NCI-H1105 (cell line): Measurements from ENCODE around the gene HERC3.
A peak's percentile ranks its signal among the peaks of the same experiment; 100 is the strongest.

Experiments
- DNase-seq: peaks from one replicate; lab custom pipeline; 2025; lab: John Stamatoyannopoulos, UW

The HERC3 gene

DNA sequence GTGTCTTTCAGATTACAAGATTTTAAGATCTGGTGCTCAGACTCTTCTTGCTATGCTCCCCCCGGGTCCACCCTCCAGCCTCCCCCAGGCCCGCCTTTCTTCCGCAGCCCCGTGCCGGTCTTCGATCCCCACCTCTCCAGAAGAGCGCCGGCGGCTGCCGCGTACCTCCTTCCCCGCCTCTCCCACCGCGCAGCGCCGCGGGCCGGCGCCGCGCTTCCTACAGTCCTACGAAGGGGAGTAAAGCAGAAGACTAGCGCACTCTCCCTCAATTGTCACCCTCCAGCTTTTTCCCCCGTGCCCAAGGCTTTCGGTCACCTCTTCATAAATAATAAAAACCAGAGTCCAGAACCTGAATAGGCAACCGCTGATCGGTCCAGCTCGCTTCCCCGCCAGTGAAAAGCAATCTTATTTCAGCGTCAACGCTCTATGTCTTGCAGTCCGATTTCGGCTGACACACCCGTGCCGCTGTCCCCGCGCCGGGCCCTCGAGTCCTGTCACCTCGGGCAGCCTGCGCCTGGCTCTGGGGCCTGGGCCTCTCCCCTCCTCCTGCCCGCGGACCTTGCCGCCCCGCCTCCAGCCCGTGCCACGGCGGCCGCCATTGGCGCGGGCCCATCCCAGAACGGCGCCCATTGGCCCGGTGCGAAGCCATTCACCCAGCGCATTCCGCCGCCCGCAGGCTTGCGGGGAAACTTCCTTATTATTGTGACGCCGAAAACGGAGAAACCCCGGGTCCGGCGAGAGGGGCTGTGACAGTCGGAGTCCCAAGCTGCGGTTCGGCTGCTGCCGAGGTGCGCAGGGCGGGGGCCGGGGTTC lies at the start of gene HERC3:
TSS of gene HERC3 (plus strand) at position 694 of the 813 bp plus-strand sequence. CDS start 13,344 bp downstream, outside the sequence.
- DNase-seq = peak; percentile 57

DNA sequence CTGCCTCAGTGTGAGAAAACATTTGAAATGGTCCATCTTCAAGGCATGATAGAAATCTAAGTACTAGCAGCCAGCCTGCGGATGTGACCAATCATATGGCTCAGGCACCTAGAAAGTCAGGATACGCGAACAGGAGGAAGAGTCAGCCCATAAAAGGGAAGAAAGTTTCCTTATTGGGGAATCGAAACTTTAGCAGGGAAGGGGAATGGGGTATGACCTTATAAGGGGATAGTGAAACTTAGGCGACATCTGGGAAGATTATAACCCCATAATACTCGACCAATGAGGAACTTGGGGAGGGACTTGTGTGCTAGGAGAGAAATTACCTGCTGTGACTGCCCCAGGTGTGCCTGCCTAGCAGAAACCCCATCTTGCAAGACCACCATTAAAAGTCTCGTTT lies 42.5 kb upstream of the HERC3 start:
- DNase-seq = no peak

GRCh38 chr4:88567591-88567990 lies 24.7 kb upstream of the HERC3 start:
- no peak for DNase-seq

DNA sequence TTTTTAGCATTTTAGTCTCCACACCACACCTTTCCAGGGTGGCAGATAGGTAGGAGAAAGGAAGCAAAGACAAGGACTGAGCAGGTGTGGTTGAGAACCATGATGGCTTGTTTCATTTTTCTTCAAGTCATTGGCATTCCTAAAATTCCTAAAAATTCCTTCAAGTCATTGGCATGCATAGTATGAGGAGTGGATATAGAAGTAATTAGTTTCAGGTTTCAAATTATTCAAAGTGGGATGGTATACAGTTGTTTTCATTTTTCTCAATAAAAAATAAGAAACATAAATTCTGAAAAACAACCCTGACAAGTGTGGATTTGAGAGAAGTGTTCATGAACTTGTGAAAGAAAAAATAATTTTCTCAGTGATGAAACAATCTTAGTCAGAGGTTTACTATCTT lies 22.3 kb upstream of the HERC3 start:
- DNase-seq = no peak

GRCh38 chr4:88573276-88573980 lies 18.9 kb upstream of the HERC3 start:
- no peak for DNase-seq

DNA sequence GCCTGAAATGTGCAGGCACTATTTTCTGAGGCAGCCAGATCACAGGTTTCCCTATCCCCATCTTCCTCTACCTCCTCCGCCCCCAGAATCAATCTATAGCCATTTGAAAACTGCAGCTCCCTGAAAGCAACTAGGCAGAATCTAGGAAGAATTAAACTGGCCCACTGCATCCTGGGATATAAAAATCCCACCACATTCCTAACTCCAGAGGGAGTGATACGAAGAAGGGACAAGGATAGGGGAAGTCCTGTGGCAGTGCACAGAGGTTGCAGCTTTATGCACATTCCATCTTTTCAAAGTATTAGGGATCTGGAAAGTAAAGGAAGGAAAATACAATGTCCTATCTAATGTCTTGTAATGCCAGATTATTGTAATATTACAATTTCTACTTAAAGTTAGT lies 18.3 kb upstream of the HERC3 start:
- DNase-seq = no peak

DNA sequence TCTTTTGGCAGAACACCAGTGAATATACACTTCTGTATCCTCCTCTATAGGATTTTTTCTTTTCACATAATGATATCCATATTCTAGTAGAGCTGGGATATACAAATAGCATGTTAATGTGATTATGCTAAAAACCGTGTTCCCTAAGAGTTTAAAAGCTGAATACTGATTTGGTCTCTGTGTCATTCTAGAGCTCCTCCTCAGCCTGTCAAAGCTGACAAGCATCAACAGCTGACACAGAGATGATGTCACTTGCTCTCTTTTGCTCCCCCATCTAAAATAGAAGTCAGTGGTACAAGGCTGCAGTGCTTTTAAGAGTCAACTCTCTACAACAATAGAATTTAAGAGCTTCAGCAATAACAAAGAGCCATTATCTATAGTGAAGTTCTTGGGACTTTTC lies 17.1 kb upstream of the HERC3 start:
- DNase-seq = no peak

GRCh38 chr4:88582493-88582892 lies 9.8 kb upstream of the HERC3 start:
- no peak for DNase-seq

DNA sequence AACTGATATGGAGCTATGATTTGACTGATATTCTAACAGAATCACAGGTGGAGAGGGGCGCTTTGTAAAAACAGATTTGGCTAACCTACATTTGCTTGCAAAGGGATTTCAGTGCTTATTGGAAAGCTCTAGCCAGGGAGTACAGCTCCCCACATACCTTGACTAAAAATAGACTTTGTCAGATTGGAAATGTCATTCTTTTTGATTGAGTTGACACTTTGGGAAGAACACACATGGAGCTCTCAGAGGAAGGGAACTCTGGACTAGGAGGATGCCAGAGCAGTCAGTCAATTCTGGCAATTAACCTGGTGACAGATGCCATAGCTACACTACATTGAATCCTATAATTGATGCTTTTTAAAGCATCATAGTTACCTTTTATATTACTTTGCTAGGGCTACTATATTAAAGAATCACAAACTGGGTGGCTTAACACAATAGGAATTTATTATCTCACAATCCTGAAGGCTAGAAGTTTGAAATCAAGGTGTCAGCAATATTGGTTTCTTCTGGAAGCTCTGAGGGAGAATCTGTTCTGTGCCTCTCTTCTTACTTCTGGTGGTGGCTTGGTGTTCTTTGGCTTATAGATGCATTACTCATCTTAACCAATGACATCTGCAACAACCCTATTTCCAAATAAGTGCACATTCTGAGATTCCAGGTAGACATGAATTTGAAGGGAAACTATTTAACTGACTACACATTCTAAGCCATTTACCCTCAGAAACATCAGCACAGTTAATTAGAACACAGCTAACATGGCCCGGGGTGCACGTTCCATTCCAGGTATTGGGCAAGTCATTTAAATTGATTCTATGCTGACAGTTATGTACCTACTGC lies 8.4 kb upstream of the HERC3 start:
- no peak for DNase-seq

DNA sequence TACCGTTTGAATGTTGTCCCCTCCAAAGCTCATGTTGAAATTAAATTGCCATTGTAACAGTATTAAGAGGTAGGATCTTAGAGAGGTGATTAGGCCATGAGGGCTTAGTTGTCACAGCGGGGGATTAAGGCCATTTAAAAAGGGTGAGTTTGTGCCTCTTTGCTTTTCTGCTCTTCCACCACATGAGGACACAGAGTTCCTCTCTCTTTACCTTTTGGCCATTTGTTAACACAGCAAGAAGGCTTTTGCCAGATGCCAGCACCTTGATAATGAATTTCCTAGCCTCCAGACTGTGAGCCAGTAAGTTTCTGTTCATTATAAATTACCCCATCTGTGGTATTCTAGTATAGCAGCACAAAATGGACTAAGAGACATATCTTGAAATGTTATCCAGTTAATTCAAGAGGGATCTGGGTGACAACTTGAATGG lies 7.8 kb upstream of the HERC3 start:
- DNase-seq = no peak

- DNase-seq = no peak
Observed at GRCh38 chr4:88585917-88586316, 6.4 kb upstream of the HERC3 start.

DNA sequence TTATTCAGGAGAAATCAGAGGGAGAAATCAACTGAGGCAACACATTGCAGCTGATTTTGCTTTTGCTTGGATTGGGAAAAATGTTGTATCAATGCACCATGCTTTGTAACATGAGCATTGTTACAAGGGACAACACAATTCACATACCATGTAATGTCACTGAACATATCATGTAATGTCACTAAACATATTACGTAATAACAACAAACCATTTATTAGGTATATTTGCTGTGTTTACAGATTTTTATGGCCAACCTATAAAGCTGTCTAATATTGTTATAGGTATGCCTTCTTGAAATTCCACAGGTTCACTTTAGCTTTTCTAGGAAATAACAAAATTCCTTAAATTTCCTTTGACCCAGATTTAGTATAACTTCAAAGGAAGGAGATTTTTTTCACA lies 5.0 kb upstream of the HERC3 start:
- DNase-seq = no peak

DNA sequence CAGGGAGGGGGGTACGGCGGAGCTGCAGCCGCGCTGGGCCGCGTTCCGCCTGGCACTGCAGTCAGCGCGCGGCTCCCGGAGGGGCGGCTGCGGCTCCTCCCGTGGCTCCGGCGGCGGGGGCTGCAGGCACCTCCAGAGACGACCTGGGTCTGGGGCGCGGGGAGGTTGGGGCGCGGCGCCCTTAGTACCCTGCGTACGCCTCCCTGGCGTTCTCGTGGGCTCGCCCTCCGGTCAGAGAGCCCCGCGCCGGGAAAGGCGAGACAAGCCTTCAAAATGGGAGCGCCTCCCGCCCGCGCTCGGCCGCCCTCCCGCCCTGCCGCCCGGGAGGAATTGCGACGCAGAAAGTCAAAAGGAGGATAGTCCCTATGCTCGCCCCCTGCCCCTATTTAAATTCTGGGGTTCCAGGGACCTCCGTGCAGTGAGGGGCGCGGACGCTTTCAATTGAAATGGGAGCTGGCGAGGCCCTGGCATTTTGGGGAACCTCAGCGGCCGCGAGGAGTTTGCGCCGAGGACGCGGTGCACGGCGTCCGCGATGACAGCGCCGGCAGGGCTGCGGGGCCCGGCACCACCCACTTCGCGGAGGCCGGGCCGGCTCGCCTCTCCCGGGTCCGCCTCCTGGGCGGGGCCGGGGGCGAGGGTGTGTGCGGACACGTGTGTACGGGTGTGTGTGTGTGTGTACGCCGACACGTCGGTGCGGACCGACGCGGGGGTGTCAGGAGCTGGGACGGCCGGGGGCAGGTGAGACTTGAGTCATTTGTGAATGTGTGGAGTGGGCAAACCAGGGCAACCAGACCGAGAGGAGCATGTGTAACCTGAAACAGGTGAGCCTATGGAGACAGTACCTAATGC lies 544 bp downstream of the HERC3 start:
- DNase-seq = peak; percentile 21

- DNase-seq = no peak
Observed at GRCh38 chr4:88597970-88598660, 5.8 kb downstream of the HERC3 start.

- DNase-seq = no peak
Observed at GRCh38 chr4:88599298-88599697, 7.0 kb downstream of the HERC3 start.

DNA sequence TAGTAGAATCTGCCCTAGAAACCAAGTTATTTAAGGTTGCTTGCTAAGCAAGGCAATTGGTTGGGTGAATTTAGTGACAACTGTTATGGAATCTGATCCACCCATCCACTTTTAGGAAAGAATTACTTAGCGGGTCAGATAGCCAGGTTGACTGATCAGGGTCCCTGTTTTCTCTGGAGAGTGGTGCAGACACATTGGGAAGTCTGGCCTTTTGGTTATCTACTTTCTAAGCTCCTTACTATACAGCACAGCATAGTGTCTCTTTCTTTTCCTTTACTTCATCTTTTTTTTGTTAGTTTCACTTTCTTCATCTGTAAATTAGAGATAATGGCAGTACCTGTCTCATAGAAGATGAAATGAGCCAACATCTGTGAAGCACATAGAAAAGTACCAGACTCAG lies 7.4 kb downstream of the HERC3 start:
- DNase-seq = no peak

GRCh38 chr4:88600176-88600838 lies 8.0 kb downstream of the HERC3 start:
- DNase-seq = no peak

DNA sequence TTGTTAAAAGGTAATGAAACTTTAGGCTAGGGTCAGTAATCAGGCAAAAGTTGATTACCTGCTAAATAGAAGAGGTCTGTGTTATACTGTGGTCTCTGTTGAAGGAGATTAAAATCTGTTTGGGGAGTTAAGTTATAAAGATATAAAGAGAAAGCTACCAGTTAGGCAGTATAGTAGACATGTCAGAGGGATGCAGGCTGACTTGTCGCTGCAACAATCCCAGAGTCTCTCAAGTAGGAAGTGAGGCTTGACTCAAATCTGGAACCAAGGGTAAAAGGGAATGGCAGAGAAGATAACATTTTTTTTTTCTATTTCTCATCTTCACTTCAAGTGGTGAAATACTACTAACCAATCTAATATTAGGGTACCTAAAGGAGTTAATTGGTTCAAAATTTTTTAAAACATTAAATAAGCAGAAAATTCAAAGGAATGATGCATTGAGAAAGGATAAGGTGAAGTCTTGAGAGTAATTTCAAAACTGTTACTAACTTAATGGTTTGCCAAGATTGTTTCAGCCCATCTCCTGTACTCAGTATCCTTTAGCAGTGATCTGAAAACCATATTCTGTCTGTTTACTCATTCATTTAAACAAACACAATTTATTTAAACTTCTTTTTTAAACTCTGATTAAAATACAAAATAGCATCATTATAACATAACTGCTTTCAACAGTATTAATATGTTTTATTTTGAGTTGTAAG lies 12.8 kb downstream of the HERC3 start:
- no peak for DNase-seq

DNA sequence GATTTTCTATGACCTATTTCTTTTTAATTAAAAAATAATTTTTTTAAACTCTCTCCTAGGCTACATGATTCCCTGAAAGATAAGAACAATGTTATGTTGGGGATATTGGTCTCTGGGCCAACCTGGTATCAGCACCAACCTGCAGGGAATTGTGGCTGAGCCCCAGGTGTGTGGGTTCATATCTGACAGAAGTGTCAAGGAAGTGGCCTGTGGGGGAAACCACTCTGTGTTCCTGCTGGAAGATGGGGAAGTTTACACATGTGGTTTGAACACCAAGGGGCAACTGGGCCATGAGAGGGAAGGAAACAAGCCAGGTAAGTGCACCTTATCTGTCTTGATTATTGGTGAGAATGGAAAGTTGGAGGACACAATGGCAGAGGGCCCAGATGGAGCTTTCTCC lies 13.5 kb downstream of the HERC3 start:
- no peak for DNase-seq

GRCh38 chr4:88606832-88607231 lies 14.6 kb downstream of the HERC3 start:
- no peak for DNase-seq
